Mucosa of descending colon (tissue), 3 donors: ENCODE results near the gene PHEX. TPM values are rescaled to one million over a fixed set of nuclear protein-coding genes. Genes with fewer than 3 reads are reported as not detected.

ENCODE experiments used
- ATAC-seq: fragments of 200-7000 bp; cut with Tn5 transposase; one replicate; pipeline ENCODE4 v1.9.1; 2020; ENCODE audit warnings: mild to moderate bottlenecking, moderate library complexity
- DNase-seq, 3 donors: peaks; one replicate each; pipeline ENCODE4 v3.0.0-alpha.2; 2020
- H3K36me3 ChIP-seq: fragments of 200-600 bp; one replicate; pipeline ENCODE4 v1.8.0; 2021; ENCODE audit warnings: low read depth, mild to moderate bottlenecking
- H3K4me1 ChIP-seq: fragments of 200-600 bp; one replicate; pipeline ENCODE4 v1.8.0; 2021; ENCODE audit warnings: low read depth, mild to moderate bottlenecking
- H3K4me3 ChIP-seq: fragments of 200-600 bp; one replicate; pipeline ENCODE4 v1.8.0; 2021; ENCODE audit warnings: mild to moderate bottlenecking
- H3K9me3 ChIP-seq: fragments of 200-600 bp; one replicate; pipeline ENCODE4 v1.8.0; 2021; ENCODE audit warnings: mild to moderate bottlenecking
- CTCF ChIP-seq: fragments of 200-600 bp; IDR thresholded peaks from one replicate; pipeline ENCODE4 v1.8.0; 2022; ENCODE audit warnings: antibody characterized with exemption, mild to moderate bottlenecking
- intact Hi-C, 2 donors: fragments of 100-400 bp; cut with DNase I in 1 of 2; cut with micrococcal nuclease in 1 of 2; formaldehyde crosslinking; loops; one replicate each; pipeline versions ENCODE4 v1.11.0 to v1.11.1; 2022; cut with DNase I, micrococcal nuclease
- total RNA-seq, 3 donors: library from RNA; stranded (reverse); fragmentation: NEBNext Ultra II Directional in 2 of 3; extraction: Animal tissue kit (Norgen Biotek cat#: 25700) in 2 of 3; gene quantifications; one replicate each; pipeline versions ENCODE4 v1.2.1 to v1.2.4, GENCODE V29; 2021 to 2023
- donor health status: DM: no; HTN: no; CAD: no; lungs with moderate emphysema.
- donor health status: DM: no; HTN: no; CAD: no.
- donor health status: DM: no; HTN: yes; CAD: no.

The PHEX gene
- total RNA-seq, 3 donors from 2014 or later: 0.19 TPM; not detected in 1

GRCh38 chrX:22117633-22118032, 85.5 kb downstream of the PHEX start:
- H3K9me3 ChIP-seq: no peaks in the 10 kb centered on the region
- H3K36me3 ChIP-seq: no peaks in the 10 kb centered on the region
- TF ChIP-seq CTCF: no peak
- DNase-seq: no peak
- intact Hi-C loops: no loop called here
- no peak for ATAC-seq
- H3K4me3 ChIP-seq: no peak overlapping the region
- H3K4me1 ChIP-seq: no peaks in the 10 kb centered on the region

- no peaks in the 10 kb centered on the region for H3K4me1 ChIP-seq
- DNase-seq (no peak), ATAC-seq (no peak)
- H3K36me3 ChIP-seq: no peaks in the 10 kb centered on the region
- H3K4me3 ChIP-seq: no peak overlapping the region
- H3K9me3 ChIP-seq: no peaks in the 10 kb centered on the region
- intact Hi-C loops: no loop called here
- no peak for TF ChIP-seq CTCF
Measured at GRCh38 chrX:22118161-22118830, 86.2 kb downstream of the PHEX start.

GRCh38 chrX:22121161-22121560, 89.0 kb downstream of the PHEX start:
- Histone ChIP-seq H3K4me1 (no peaks in the 10 kb centered on the region), H3K9me3 (no peaks in the 10 kb centered on the region), H3K36me3 (no peaks in the 10 kb centered on the region), H3K4me3 (no peak overlapping the region)
- ATAC-seq (no peak), DNase-seq (no peak)
- no peak for TF ChIP-seq CTCF
- intact Hi-C loops: no loop called here

GRCh38 chrX:22122510-22122909, 90.4 kb downstream of the PHEX start:
- intact Hi-C loops: no loop called here
- no peaks in the 10 kb centered on the region for H3K4me1 ChIP-seq
- ATAC-seq: no peak

GRCh38 chrX:22124098-22124497, 92.0 kb downstream of the PHEX start:
- ATAC-seq: no peak
- H3K36me3 ChIP-seq: no peaks in the 10 kb centered on the region
- H3K4me3 ChIP-seq: no peak overlapping the region
- intact Hi-C loops: no loop called here
- H3K4me1 ChIP-seq: no peaks in the 10 kb centered on the region
- DNase-seq: no peak
- H3K9me3 ChIP-seq: no peaks in the 10 kb centered on the region
- no peak for TF ChIP-seq CTCF

More at GRCh38 chrX:22122510-22122909, 90.4 kb downstream of the PHEX start:
- Histone ChIP-seq H3K36me3 (no peaks in the 10 kb centered on the region), H3K9me3 (no peaks in the 10 kb centered on the region), H3K4me3 (no peak overlapping the region)
- no peak for TF ChIP-seq CTCF
- no peak for DNase-seq

GRCh38 chrX:22125481-22125880, 93.4 kb downstream of the PHEX start:
- ATAC-seq (no peak), DNase-seq (no peak)
- H3K4me3 ChIP-seq: no peak overlapping the region
- intact Hi-C loops: no loop called here
- H3K4me1 ChIP-seq: no peaks in the 10 kb centered on the region
- no peaks in the 10 kb centered on the region for H3K36me3 ChIP-seq
- no peaks in the 10 kb centered on the region for H3K9me3 ChIP-seq
- TF ChIP-seq CTCF: no peak
